Measurements from ENCODE around the gene CTTNBP2. TPM values are rescaled to one million over a fixed set of nuclear protein-coding genes. Genes with fewer than 3 reads are reported as not detected.

The CTTNBP2 gene
- polyA plus RNA-seq, 1 of the 3 experiments (the other 2 are of a cell fraction), result not detected

DNA sequence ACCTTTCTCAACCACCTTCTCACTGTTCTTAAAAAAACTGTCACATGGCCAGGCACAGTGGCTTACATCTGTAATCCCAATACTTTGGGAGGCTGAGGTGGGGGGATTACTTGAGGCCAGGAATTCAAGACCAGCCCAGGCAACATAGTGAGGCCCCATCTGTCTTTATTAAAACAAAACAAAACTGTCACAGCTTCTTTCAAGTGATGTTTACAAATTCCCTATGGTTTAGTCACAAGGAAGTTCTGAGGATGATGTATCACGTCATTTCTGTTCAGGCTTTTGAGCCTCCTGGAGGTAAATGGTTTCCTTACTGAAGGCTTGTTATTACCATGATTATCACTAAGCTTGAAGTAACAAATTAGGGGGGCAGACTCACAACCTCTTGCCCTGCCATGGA, 207.2 kb downstream of the CTTNBP2 start:
- CTCF ChIA-PET, result no interaction called here
- DNase-seq, result no peak
- Histone ChIP-seq H3K9me3 (no peaks in the 10 kb centered on the region), H3K4me2 (no peak overlapping the region), H3K9me2 (0 out of 2 replicates have a peak, but pooled peaks cover 3% of the 10 kb centered on the region), H3K27me3 (ENCODE audit: insufficient read depth) (0 out of 2 replicates have a peak, but pooled peaks cover 7% of the 10 kb centered on the region), H2AFZ (ENCODE audit: low read depth) (no peak overlapping the region), H3K36me3 (replicated peaks in 1 of 2; ENCODE audit: control insufficient read depth in 1 of 2, insufficient read depth in 2 of 2, low read length in 1 of 2) (no peaks in the 10 kb centered on the region), H3K4me3 (ENCODE audit: low read depth in 2 of 2, low read length in 1 of 2) (no peak overlapping the region), H4K20me1 (ENCODE audit: insufficient read depth) (no peaks in the 10 kb centered on the region), H3K79me2 (ENCODE audit: insufficient read depth) (no peaks in the 10 kb centered on the region), H3F3A (replicated peaks; ENCODE audit: insufficient read depth) (no peaks in the 10 kb centered on the region), H3K27ac (ENCODE audit: low read depth in 2 of 2, low read length in 1 of 2) (no peak overlapping the region), H3K4me1 (ENCODE audit: control insufficient read depth in 1 of 2, insufficient read depth in 2 of 2, low read depth in 1 of 2, low read length in 1 of 2) (no peaks in the 10 kb centered on the region), H3K9ac (no peak overlapping the region)
- POLR2A ChIA-PET, result no interaction called here
- TF ChIP-seq CHD2 (IDR thresholded peaks at IDR 0.05; ENCODE audit: low read length, partially characterized antibody) (no peak), RCOR1 (IDR thresholded peaks at IDR 0.05; ENCODE audit: low read length) (no peak), GATA2 (CRISPR knock-in tag; IDR thresholded peaks at IDR 0.05) (no peak), EZH2phosphoT487 (IDR thresholded peaks at IDR 0.05; ENCODE audit: borderline replicate concordance, low read depth) (no peak), GABPA (IDR thresholded peaks at IDR 0.05; ENCODE audit: low read depth) (no peak)
- TF ChIP-seq, protein P1, sequence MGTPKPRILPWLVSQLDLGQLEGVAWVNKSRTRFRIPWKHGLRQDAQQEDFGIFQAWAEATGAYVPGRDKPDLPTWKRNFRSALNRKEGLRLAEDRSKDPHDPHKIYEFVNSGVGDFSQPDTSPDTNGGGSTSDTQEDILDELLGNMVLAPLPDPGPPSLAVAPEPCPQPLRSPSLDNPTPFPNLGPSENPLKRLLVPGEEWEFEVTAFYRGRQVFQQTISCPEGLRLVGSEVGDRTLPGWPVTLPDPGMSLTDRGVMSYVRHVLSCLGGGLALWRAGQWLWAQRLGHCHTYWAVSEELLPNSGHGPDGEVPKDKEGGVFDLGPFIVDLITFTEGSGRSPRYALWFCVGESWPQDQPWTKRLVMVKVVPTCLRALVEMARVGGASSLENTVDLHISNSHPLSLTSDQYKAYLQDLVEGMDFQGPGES (IDR thresholded peaks at IDR 0.05; ENCODE audit: low read depth, low read length), result no peak
- TF ChIP-seq, protein P2, sequence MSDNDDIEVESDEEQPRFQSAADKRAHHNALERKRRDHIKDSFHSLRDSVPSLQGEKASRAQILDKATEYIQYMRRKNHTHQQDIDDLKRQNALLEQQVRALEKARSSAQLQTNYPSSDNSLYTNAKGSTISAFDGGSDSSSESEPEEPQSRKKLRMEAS (IDR thresholded peaks at IDR 0.05; ENCODE audit: low read depth), result no peak
- TF ChIP-seq, protein P3, sequence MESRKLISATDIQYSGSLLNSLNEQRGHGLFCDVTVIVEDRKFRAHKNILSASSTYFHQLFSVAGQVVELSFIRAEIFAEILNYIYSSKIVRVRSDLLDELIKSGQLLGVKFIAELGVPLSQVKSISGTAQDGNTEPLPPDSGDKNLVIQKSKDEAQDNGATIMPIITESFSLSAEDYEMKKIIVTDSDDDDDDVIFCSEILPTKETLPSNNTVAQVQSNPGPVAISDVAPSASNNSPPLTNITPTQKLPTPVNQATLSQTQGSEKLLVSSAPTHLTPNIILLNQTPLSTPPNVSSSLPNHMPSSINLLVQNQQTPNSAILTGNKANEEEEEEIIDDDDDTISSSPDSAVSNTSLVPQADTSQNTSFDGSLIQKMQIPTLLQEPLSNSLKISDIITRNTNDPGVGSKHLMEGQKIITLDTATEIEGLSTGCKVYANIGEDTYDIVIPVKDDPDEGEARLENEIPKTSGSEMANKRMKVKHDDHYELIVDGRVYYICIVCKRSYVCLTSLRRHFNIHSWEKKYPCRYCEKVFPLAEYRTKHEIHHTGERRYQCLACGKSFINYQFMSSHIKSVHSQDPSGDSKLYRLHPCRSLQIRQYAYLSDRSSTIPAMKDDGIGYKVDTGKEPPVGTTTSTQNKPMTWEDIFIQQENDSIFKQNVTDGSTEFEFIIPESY (IDR thresholded peaks at IDR 0.05; ENCODE audit: borderline replicate concordance, low read depth), result no peak
- WGBS (ENCODE audit: low lambda C conversion rate), result 0% methylated on average over 1 of the region's 1 CpG

DNA sequence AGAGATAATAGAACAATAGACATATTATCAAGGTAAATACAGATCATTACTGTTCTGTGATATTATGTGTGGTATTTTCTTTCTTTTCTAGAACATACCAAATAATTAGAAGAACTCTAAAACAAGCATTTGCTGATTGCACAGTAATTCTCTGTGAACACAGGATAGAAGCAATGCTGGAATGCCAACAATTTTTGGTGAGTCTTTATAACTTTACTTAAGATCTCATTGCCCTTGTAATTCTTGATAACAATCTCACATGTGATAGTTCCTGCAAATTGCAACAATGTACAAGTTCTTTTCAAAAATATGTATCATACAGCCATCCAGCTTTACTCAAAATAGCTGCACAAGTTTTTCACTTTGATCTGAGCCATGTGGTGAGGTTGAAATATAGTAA, 207.9 kb downstream of the CTTNBP2 start:
- Histone ChIP-seq H3K4me2 (no peak overlapping the region), H3K9me2 (0 out of 2 replicates have a peak, but pooled peaks cover 3% of the 10 kb centered on the region), H2AFZ (ENCODE audit: low read depth) (no peak overlapping the region), H3K79me2 (ENCODE audit: insufficient read depth) (no peaks in the 10 kb centered on the region), H3K36me3 (replicated peaks in 1 of 2; ENCODE audit: control insufficient read depth in 1 of 2, insufficient read depth in 2 of 2, low read length in 1 of 2) (no peaks in the 10 kb centered on the region), H4K20me1 (ENCODE audit: insufficient read depth) (no peaks in the 10 kb centered on the region), H3F3A (replicated peaks; ENCODE audit: insufficient read depth) (no peaks in the 10 kb centered on the region), H3K27me3 (ENCODE audit: insufficient read depth) (0 out of 2 replicates have a peak, but pooled peaks cover under 1% of the 10 kb centered on the region), H3K4me3 (ENCODE audit: low read depth in 2 of 2, low read length in 1 of 2) (no peak overlapping the region), H3K9ac (no peak overlapping the region), H3K9me3 (no peaks in the 10 kb centered on the region), H3K27ac (ENCODE audit: low read depth in 2 of 2, low read length in 1 of 2) (no peak overlapping the region), H3K4me1 (ENCODE audit: control insufficient read depth in 1 of 2, insufficient read depth in 2 of 2, low read depth in 1 of 2, low read length in 1 of 2) (no peaks in the 10 kb centered on the region)
- no peak for DNase-seq
- CTCF ChIA-PET, result no interaction called here
- POLR2A ChIA-PET, result no interaction called here
- TF ChIP-seq CHD2 (IDR thresholded peaks at IDR 0.05; ENCODE audit: low read length, partially characterized antibody) (no peak), TEAD4 (IDR thresholded peaks at IDR 0.05; ENCODE audit: borderline replicate concordance, insufficient read depth) (no peak), RFX5 (IDR thresholded peaks at IDR 0.05; ENCODE audit: low read length) (no peak), RAD21 (IDR thresholded peaks at IDR 0.05; ENCODE audit: low read length) (no peak), SMC3 (IDR thresholded peaks at IDR 0.05; ENCODE audit: low read depth, low read length) (no peak), MXI1 (IDR thresholded peaks at IDR 0.05; ENCODE audit: low read depth, low read length) (no peak), MEF2A (IDR thresholded peaks at IDR 0.05; ENCODE audit: borderline replicate concordance, low read depth) (no peak), FOXJ3 (CRISPR knock-in tag; IDR thresholded peaks at IDR 0.05) (no peak), TCF12 (IDR thresholded peaks at IDR 0.05) (no peak), YY1 (IDR thresholded peaks at IDR 0.05; ENCODE audit: low read depth) (no peak)
- TF ChIP-seq, protein P4, sequence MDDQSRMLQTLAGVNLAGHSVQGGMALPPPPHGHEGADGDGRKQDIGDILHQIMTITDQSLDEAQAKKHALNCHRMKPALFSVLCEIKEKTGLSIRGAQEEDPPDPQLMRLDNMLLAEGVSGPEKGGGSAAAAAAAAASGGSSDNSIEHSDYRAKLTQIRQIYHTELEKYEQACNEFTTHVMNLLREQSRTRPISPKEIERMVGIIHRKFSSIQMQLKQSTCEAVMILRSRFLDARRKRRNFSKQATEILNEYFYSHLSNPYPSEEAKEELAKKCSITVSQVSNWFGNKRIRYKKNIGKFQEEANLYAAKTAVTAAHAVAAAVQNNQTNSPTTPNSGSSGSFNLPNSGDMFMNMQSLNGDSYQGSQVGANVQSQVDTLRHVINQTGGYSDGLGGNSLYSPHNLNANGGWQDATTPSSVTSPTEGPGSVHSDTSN (IDR thresholded peaks at IDR 0.05), result no peak
